ENCODE data around the gene ANK3. TPM values are rescaled to one million over a fixed set of nuclear protein-coding genes. Genes with fewer than 3 reads are reported as not detected.

Gene ANK3
- total and polyA plus RNA-seq, 2 experiments from 2014 or later, result 46.5 to 85.2 TPM

- no peaks in the 10 kb centered on the region for H3K79me2 ChIP-seq (replicated peaks; ENCODE audit: insufficient read depth)
- no peaks in the 10 kb centered on the region for H4K20me1 ChIP-seq (replicated peaks; ENCODE audit: insufficient read depth)
- Mint-ChIP-seq H3K4me1 (peaks cover 9% of the 10 kb centered on the region; the same call in 2 of the 3 replicates), H3K4me3 (no peak overlapping the region), H3K9me3 (no peaks in the 10 kb centered on the region), H3K36me3 (ENCODE audit: low read depth) (no peaks in the 10 kb centered on the region), H3K27ac (no peak overlapping the region), H3K27me3 (ENCODE audit: insufficient read depth, low read depth, poor library complexity) (peaks cover 1% of the 10 kb centered on the region)
- no peak overlapping the region for H3K4me3 ChIP-seq
- H3K4me2 ChIP-seq, result no peak overlapping the region
- no peaks in the 10 kb centered on the region for H3K4me1 ChIP-seq (ENCODE audit: insufficient read depth)
- H3K27ac ChIP-seq (ENCODE audit: low read depth), result no peak overlapping the region
- H3K9me2 ChIP-seq (ENCODE audit: insufficient read depth), result no peaks in the 10 kb centered on the region
- H3F3A ChIP-seq (replicated peaks; ENCODE audit: low read depth), result no peaks in the 10 kb centered on the region
- no peak overlapping the region for H2AFZ ChIP-seq
- ATAC-seq, result no peak
- no peak for TF ChIP-seq STAT1 (IDR thresholded peaks at IDR 0.05; ENCODE audit: unreplicated experiment)
- TF ChIP-seq REST (IDR thresholded peaks at IDR 0.05; ENCODE audit: unreplicated experiment), result no peak
- no peak for TF ChIP-seq NANOG (IDR thresholded peaks at IDR 0.05; ENCODE audit: borderline replicate concordance)
- TF ChIP-seq POLR2AphosphoS5 (IDR thresholded peaks at IDR 0.05; ENCODE audit: low read depth), result no peak
- no peak for TF ChIP-seq ZNF114 (CRISPR knock-in tag; IDR thresholded peaks at IDR 0.05)
- TF ChIP-seq ZNF462 (CRISPR knock-in tag; IDR thresholded peaks at IDR 0.05), result no peak
- TF ChIP-seq EZH2phosphoT487 (IDR thresholded peaks at IDR 0.05; ENCODE audit: unreplicated experiment), result no peak
- DNase-seq (ENCODE audit: low spot score), result no peak
- H3K27me3 ChIP-seq (ENCODE audit: insufficient read depth), result no peaks in the 10 kb centered on the region
- H3K36me3 ChIP-seq (ENCODE audit: insufficient read depth), result no peaks in the 10 kb centered on the region
These were observed 15.5 kb upstream of the ANK3 start for GRCh38 chr10:60405172-60405571.

Measured in GM23338 (cell line).